GM23338 (cell line): ENCODE data around the gene PKP3.

Experiments
- CREB1 ChIP-seq: fragments of 250-450 bp; sonication (Bioruptor Pico); IDR thresholded peaks from 2 replicates; pipeline ENCODE4 v1.5.0; 2020; ENCODE audit warnings: low read depth, mild to moderate bottlenecking, moderate library complexity
- CTCF ChIP-seq, 2 experiments: fragments of 200-600 bp in 1 of 2; sonication (generic) in 1 of 2; conservative IDR thresholded peaks; 2 replicates each; pipeline versions ENCODE4 v1.5.1 to v1.6.1; 2016 to 2017; ENCODE audit warnings: antibody characterized with exemption in 2 of 2, low read depth in 2 of 2, mild to moderate bottlenecking in 2 of 2, moderate library complexity in 1 of 2
- ETS1 ChIP-seq: IDR thresholded peaks from 2 replicates; pipeline ENCODE4 v1.6.1; 2016; ENCODE audit warnings: antibody characterized with exemption
- EZH2 ChIP-seq: fragments of 200-600 bp; sonication (generic); IDR thresholded peaks from one replicate; pipeline ENCODE4 v1.8.0; 2017; ENCODE audit warnings: antibody characterized with exemption, mild to moderate bottlenecking, low read depth; ENCODE audit not compliant: unreplicated experiment
- EZH2phosphoT487 ChIP-seq: fragments of 200-600 bp; sonication (generic); IDR thresholded peaks from one replicate; pipeline ENCODE4 v1.8.1; 2018; ENCODE audit warnings: antibody characterized with exemption; ENCODE audit not compliant: unreplicated experiment
- JUNB ChIP-seq: IDR thresholded peaks from one replicate; pipeline ENCODE4 v1.6.1; 2016; ENCODE audit warnings: antibody characterized with exemption; ENCODE audit not compliant: unreplicated experiment
- POLR2AphosphoS5 ChIP-seq: IDR thresholded peaks from 2 replicates; pipeline ENCODE4 v1.6.1; 2016; ENCODE audit warnings: antibody characterized with exemption, low read depth
- REST ChIP-seq: IDR thresholded peaks from one replicate; pipeline ENCODE4 v1.6.1; 2018; ENCODE audit warnings: antibody characterized with exemption; ENCODE audit not compliant: unreplicated experiment
- ZNF114 ChIP-seq: fragments of 250-450 bp; sonication (Bioruptor Pico); IDR thresholded peaks from 2 replicates; pipeline ENCODE4 v1.5.0; 2020; ENCODE audit warnings: mild to moderate bottlenecking, moderate library complexity
- ZNF331 ChIP-seq: fragments of 250-450 bp; sonication (Bioruptor Pico); IDR thresholded peaks from 2 replicates; pipeline ENCODE4 v1.5.0; 2020; ENCODE audit warnings: low read depth, mild to moderate bottlenecking, moderate library complexity
- ZNF462 ChIP-seq: fragments of 250-450 bp; sonication (Bioruptor Pico); IDR thresholded peaks from 2 replicates; pipeline ENCODE4 v1.5.0; 2020; ENCODE audit warnings: mild to moderate bottlenecking, moderate library complexity

- TF ChIP-seq CTCF (conservative IDR thresholded peaks at IDR 0.05; ENCODE audit: low read depth in 2 of 2) (no peak), EZH2phosphoT487 (no peak), POLR2AphosphoS5 (no peak), REST (no peak), ZNF462 (CRISPR knock-in tag) (no peak), JUNB (no peak), EZH2 (no peak), ZNF114 (CRISPR knock-in tag) (no peak), ZNF331 (CRISPR knock-in tag) (no peak), ETS1 (no peak), CREB1 (CRISPR knock-in tag) (no peak)
Observed at GRCh38 chr11:412641-413119, 18.7 kb downstream of the PKP3 start.
